ENCODE results near the gene PUSL1.
"Not testable (repeated sequence)": the region's sequence is repeated elsewhere in the genome, so short reads cannot be mapped to it uniquely, and the experiment has no call there.

The PUSL1 gene

GRCh38 chr1:1310476-1311053 is 2.2 kb downstream of the PUSL1 start:
- no peak for ATAC-seq

DNA sequence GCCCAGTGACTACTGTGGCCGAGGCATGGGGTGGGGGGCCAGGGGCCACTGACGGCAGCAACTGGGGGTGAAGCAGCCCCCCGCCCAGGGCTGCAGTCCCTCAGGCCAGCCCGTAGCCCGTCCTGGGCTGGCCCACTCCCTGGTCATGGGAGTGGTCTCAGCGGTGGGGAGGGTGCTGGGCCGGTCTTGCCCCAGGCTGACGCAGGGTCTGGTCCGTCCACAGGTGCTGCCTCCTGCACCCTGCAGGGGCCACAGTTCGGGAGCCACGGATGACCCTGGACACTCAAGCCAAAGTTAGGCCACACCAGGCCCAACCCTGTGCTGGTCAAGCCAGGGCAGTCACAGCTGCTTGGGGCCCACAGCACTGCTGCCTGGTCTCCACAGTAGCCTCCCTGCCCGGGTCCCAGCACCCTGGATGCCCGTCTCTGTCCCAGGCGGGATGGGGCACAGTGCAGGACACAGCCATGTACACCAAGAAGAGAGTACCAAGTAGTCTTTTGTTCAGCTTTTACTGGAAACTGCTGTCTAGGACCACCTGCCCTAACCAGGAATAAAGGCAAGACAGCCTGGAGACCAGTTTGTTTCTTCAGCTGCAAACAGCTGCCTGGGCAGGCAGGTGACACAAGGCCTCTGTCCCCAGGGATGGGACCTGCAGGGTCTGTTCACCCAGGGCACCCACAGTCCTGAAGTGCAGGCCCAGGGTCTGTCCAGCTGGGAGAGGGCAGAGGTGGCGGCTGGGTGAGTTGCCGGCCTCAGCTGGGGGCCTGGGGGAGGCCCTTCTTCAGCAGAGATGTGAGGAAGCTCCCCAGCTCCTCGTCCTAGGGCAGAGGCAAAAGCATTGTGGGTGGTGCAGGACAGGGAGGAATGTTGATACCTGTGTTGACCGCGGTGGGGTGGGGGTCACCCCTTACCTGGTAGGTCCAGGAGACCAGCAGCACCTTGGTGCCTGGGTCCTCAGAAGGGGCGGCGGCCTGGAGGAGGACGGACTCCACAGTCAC is 3.0 kb downstream of the PUSL1 start:
- no peak for ATAC-seq

GRCh38 chr1:1312450-1313314 is 4.3 kb downstream of the PUSL1 start:
- no peak for ATAC-seq

DNA sequence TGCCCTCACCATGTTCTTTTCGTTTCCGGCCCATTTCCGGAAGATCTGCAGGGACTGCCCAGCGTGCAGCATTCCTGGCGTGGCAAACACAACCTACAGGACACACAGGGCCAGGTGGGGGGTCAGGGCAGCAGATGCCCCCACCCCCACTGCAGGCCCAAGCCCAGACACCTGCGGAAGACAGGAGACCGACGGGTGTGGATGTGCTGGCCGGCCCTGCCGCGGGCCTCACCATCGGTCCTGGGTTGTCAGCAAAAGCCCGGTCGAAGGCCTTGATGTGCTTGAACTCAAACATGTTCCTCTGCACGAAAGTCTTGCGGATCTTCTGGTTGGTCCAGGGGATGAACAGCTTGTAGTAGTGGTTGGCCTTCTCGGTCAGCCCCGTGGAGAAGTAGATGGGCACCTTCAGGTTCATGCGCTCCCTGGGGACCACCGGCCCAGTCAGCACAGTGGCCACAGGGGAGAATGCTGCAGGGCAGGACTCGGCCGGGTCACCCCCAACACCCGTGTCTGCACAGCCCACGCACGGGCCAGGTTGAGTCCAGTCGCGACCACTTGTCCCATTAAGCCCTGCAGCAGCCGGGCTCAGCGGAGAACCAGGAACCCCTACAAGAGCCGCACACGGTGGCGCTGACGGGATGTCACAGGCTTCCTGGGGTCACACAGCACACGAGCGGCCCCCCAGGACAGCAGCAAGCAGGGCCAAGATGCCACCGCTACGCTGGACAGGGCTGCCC is 5.3 kb downstream of the PUSL1 start:
- no peak for ATAC-seq

DNA sequence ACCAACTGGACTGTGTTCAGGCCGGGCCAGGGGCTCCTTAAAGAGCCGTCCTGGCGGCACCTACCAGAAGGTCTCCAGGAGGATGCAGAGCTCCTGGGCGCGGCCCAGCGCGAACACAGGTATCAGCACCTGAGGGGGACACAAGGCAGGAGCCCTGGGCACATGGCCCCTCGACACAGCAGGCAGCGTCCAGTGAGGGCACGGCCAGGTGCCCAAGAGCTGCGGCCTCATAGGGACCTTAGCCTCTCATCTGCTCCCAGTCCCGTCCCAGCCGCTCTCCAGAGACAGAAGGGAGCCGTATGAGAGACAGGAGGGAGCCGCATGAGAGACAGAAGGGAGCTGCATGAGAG is 5.8 kb downstream of the PUSL1 start:
- no peak for ATAC-seq

GRCh38 chr1:1314678-1315335 is 6.4 kb downstream of the PUSL1 start:
- no peak for ATAC-seq

DNA sequence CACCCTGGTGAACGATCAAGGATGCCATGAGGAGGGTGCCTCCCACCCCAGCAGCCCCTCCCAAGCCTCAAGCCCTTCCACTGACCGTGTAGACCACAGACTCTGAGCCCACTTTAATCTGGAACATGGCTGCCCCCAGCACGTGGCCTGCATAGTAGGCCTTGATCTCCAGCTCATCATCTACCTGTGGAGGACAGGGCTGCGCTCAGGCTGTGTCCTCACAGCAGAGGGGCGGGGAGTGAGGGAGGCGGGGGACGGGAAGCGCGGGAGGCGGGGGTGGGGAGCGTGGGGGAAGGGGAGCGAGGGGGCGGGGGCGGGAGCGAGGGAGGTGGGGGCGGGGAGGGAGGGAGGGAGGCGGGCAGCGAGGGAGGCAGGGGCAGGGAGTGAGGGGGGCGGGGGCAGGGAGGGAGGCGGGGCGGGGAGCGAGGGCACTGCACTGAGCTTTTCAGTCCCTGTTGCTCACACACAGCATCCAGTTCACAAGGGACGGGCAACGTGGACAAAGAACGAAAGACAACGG is 7.1 kb downstream of the PUSL1 start:
- ATAC-seq, result no peak

GRCh38 chr1:1316199-1316598 is 7.8 kb downstream of the PUSL1 start:
- ATAC-seq, result not testable (repeated sequence)

GRCh38 chr1:1317420-1317819 is 9.0 kb downstream of the PUSL1 start:
- no peak for ATAC-seq

DNA sequence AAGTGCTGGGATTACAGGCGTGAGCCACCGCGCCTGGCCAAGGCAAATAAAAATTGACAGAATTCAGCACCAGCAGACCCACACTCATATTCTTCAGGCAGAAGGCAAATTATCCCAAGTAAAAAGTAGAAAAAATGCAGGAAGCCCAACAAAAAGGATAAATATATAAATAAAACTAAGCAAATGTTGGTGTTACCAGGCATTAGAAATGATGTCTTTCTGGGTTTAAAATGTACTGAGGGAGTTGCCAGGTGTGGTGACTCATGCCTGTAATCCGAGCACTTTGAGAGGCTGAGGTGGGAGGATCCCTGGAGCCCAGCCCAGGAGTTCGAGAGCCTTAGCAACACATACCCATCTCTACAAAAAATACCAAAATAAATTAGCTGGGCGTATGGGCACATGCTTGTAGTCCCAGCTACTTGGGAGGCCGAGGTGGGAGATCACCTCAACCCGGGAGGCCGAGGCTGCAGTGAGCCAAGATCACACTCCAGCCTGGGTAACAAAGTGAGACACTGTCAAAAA is 9.8 kb downstream of the PUSL1 start:
- ATAC-seq, result no peak

GRCh38 chr1:1318777-1319645 is 10.6 kb downstream of the PUSL1 start:
- no peak for ATAC-seq

- no peak for ATAC-seq
These were observed 11.2 kb downstream of the PUSL1 start for GRCh38 chr1:1319646-1319941.

DNA sequence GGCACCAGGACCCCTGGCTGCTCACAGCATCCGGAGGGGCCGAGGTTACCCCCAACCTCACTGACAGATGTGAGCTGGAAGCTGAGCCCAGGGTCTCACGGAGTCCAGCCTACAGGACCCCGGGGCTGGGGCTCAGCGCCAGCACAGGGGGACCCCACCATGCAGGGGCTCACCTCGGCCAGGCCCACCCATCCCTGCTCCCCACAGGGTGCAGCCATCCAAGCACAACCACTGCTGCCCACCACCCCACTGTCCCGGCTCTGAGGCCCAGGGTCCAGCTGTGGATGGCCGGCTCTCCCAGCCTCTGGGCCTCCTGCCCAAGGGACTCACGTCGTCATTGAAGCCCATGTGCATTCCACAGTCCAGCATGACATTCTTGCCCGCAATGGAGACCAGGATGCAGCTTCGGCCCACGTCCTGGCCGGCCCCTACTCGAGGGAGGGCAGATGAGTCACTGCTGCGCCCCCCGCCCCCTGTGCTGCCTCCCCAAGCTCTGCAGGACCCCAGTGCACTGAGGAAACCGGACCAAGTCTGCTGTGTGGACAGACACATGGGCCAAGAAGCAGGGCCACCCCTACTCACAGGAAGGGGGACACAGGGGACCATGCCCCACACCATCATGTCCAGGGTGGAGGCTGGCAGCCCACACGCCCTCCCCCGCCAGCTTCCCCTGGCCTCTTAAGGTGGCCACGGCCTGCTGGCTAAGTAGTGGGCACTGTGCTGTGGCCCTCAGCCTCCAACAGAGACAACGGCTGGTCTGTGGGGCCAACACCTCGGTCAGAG is 12.5 kb downstream of the PUSL1 start:
- no peak for ATAC-seq

DNA sequence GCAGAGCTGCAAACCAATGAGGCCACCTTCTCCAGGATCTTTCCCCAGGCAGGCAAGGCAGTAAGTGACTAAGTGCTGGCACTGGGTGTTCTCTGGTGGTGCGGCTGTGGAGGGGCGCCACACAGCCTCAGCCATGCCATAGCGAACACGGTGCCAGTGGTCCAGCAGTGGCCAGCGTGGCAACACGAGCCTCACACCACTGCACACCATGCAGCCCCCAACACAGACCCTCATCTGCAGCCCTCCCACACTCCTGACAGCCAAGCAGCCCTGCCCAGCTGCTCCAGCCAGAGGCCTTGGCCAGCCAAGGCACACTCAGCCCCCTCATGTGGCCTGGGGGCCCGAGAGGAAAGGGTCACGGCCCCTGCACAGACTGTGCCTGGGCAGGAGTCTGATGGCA is 13.1 kb downstream of the PUSL1 start:
- no peak for ATAC-seq

GRCh38 chr1:1322418-1322817 is 14.0 kb downstream of the PUSL1 start:
- ATAC-seq, result no peak

GRCh38 chr1:1322952-1323351 is 14.6 kb downstream of the PUSL1 start:
- ATAC-seq, result no peak

GRCh38 chr1:1324084-1324523 is 15.7 kb downstream of the PUSL1 start:
- peak; percentile 28 to 38 for ATAC-seq

DNA sequence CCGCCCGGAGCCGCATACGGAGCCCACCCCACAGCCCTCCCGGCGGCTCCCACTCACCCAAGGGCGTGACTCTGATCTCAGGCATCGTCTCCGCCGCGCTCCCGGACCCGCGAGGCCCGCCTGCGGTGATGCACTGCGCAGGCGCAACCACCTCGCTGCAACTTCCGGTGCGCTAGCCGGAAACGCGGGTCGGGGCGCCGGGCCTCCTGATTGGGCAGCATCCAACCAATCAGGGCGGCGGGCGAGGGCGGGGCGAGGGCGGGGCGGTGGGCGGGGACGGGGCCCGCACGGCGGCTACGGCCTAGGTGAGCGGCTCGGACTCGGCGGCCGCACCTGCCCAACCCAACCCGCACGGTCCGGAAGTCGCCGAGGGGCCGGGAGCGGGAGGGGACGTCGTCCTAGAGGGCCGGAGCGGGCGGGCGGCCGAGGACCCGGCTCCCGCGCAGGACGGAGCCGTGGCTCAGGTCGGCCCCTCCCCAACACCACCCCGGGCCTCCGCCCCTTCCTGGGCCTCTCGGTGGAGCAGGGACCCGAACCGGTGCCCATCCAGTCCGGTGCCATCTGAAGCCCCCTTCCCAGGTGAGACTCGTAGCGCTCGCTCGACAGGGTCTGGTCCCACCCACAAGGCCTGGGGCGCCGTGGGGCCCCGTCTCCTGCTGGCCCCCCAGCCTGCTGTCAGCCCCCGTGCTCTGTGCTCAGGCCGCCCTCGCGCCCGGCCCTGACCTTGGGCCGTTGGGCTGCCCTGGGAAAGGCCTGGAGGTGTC is 16.3 kb downstream of the PUSL1 start, which contains the start of the genes CPTP and INTS11:
TSS of gene CPTP (plus strand) at position 279 of the 764 bp plus-strand sequence. CDS start 2,109 bp downstream, outside the sequence.
TSS of gene INTS11 (minus strand) at position 137 of the 764 bp plus-strand sequence. CDS start at position 85, 52 bp downstream.
- peak; percentile 85 to 89 for ATAC-seq
